Tibial nerve (tissue), 4 donors: Measurements from ENCODE around the gene HAUS8. TPM values are rescaled to one million over a fixed set of nuclear protein-coding genes. Genes with fewer than 3 reads are reported as not detected.

ENCODE experiments used
- DNase-seq, 2 donors: peaks; one replicate each; pipeline ENCODE4 v3.0.0-alpha.2; 2019; ENCODE audit warnings: low spot score in 2 of 2
- H3K27ac ChIP-seq, 4 donors: fragments of 200-600 bp; sonication (generic) in 3 of 4; one replicate each; pipeline ENCODE4 v1.5.1; 2017 to 2019; ENCODE audit warnings: mild to moderate bottlenecking in 1 of 4
- H3K27me3 ChIP-seq, 2 donors: fragments of 200-600 bp; sonication (generic) in 1 of 2; one replicate each; pipeline versions ENCODE4 v1.5.1 to v1.6.0; 2017 to 2019
- H3K36me3 ChIP-seq, 3 donors: fragments of 200-600 bp; sonication (generic); one replicate each; pipeline ENCODE4 v1.5.1; 2018 to 2019
- H3K4me1 ChIP-seq, 4 donors: fragments of 200-600 bp; sonication (generic) in 3 of 4; one replicate each; pipeline ENCODE4 v1.5.1; 2017 to 2019
- H3K4me3 ChIP-seq, 4 donors: fragments of 200-600 bp; sonication (generic) in 3 of 4; one replicate each; pipeline ENCODE4 v1.5.1; 2017 to 2019; ENCODE audit warnings: mild to moderate bottlenecking in 1 of 4, moderate library complexity in 1 of 4
- H3K9me3 ChIP-seq, 4 donors: fragments of 200-600 bp; sonication (generic) in 3 of 4; one replicate each; pipeline ENCODE4 v1.5.1; 2017 to 2019
- EP300 ChIP-seq, 2 donors: sonication (generic); formaldehyde crosslinking; IDR thresholded peaks; one replicate each; pipeline ENCODE4 v1.6.1; 2017; ENCODE audit warnings: antibody characterized with exemption in 2 of 2, mild to moderate bottlenecking in 1 of 2
- POLR2A ChIP-seq, 2 donors: fragments of 450-650 bp; IDR thresholded peaks; one replicate each; pipeline ENCODE4 v1.6.1; 2017; ENCODE audit warnings: antibody characterized with exemption in 2 of 2, mild to moderate bottlenecking in 2 of 2, moderate library complexity in 2 of 2
- WGBS, 2 donors: methylation state at CpG; one replicate each; pipeline ENCODE4 v1.1.5; 2018; 5-methylcytosine and 5-hydroxymethylcytosine counted together
- total RNA-seq, 4 donors: library from RNA; depleted of rRNA; stranded (reverse); fragments of >200 nt; gene quantifications; one replicate each; pipeline ENCODE4 v1.1.0, GENCODE V29; 2016
- TF ChIP-seq, protein P1 (sequence below), 5 experiments: fragments of 200-600 bp in 3 of 5; fragments of 450-650 bp in 2 of 5; sonication (generic) in 3 of 5; IDR thresholded peaks; one replicate each; pipeline ENCODE4 v1.5.1; 2016 to 2019; ENCODE audit warnings: antibody characterized with exemption in 5 of 5, mild to moderate bottlenecking in 3 of 5, moderate library complexity in 2 of 5

Gene HAUS8
- total RNA-seq, 4 donors from 2014 or later = 2.6 to 11.6 (median 4.3) TPM

DNA sequence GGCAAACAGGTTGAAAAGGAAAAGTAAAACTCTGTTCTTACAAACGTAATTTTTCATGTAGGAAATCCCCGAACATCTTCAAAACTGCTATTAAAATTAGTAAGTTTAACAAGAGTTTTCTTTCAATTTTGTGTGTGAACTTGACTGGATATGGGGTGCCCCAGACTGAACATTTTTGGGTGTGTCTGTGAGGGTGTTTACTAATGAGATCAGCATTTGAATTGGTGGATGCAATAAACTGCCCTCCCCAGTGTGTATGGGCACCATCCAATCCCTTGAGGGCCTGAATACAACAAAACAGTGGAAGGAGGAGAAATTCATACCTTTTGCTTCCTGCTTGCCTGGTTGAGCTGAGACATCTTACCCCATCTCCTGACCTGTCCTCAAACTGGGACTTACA lies 11.8 kb downstream of the HAUS8 start:
- Histone ChIP-seq H3K4me3 (no peak overlapping the region), H3K9me3 (peaks cover 0 to 21% (median 2%) of the 10 kb centered on the region in 4 donors), H3K4me1 (peaks cover 0 to 7% (median 0%) of the 10 kb centered on the region in 4 donors), H3K27ac (no peak overlapping the region), H3K36me3 (peaks cover 0 to 39% (median 8%) of the 10 kb centered on the region in 3 donors), H3K27me3 (no peaks in the 10 kb centered on the region)
- WGBS, 2 donors = 86 to 87% methylated on average over 2 of the region's 2 CpGs
- TF ChIP-seq, protein P1, sequence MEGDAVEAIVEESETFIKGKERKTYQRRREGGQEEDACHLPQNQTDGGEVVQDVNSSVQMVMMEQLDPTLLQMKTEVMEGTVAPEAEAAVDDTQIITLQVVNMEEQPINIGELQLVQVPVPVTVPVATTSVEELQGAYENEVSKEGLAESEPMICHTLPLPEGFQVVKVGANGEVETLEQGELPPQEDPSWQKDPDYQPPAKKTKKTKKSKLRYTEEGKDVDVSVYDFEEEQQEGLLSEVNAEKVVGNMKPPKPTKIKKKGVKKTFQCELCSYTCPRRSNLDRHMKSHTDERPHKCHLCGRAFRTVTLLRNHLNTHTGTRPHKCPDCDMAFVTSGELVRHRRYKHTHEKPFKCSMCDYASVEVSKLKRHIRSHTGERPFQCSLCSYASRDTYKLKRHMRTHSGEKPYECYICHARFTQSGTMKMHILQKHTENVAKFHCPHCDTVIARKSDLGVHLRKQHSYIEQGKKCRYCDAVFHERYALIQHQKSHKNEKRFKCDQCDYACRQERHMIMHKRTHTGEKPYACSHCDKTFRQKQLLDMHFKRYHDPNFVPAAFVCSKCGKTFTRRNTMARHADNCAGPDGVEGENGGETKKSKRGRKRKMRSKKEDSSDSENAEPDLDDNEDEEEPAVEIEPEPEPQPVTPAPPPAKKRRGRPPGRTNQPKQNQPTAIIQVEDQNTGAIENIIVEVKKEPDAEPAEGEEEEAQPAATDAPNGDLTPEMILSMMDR (IDR thresholded peaks at IDR 0.05) = no peak
- no peak for TF ChIP-seq POLR2A (IDR thresholded peaks at IDR 0.05)
- no peak for TF ChIP-seq EP300 (IDR thresholded peaks at IDR 0.05)
- DNase-seq = no peak

DNA sequence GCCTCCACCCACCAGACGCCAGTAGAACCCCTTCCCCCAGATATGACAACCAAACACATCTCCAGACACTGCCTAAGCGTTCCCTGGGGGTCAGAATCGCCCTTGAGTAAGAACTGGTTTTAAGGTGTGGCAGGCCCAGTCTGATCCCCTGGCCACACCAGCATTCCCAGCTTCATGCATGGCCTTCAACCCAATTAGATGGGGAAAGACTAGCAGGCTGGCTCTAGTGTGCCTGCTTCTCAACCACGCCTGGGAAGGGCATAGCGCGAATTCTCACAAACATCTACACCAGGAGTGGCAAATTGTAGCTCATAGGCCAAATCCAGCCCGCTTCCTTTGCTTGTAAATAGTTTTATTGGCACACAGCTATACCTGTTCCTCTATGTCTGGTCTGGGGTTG lies 13.6 kb downstream of the HAUS8 start:
- no peak for DNase-seq
- TF ChIP-seq POLR2A (IDR thresholded peaks at IDR 0.05) (no peak), EP300 (IDR thresholded peaks at IDR 0.05) (no peak)
- TF ChIP-seq, protein P1 (IDR thresholded peaks at IDR 0.05) = no peak

DNA sequence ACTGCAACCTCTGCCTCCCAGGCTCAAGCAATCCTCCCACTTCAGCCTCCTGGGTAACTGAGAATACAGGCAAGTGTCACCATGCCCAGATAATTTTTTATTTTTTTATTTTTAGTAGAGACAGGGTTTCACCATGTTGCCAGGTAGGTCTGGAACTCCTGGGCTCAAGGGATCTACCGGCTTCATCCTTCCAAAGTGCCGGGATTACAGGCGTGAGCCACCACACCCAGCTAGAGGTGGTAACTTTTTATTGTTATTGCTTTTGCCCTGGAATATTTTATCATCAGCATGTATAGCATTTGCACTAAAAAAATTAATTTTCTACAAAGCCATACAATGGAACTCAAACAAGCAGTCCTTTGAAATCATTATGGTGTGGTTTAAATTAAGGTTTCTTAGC lies 14.0 kb downstream of the HAUS8 start:
- Histone ChIP-seq H3K27ac (no peak overlapping the region), H3K9me3 (peaks cover 0 to 33% (median 2%) of the 10 kb centered on the region in 4 donors), H3K36me3 (peaks cover 0 to 57% (median 15%) of the 10 kb centered on the region in 3 donors), H3K27me3 (no peaks in the 10 kb centered on the region), H3K4me1 (no peaks in the 10 kb centered on the region), H3K4me3 (no peak overlapping the region)
- 95 to 96% methylated on average over 3 of the region's 3 CpGs for WGBS, 2 donors
- DNase-seq = no peak
- TF ChIP-seq, protein P1 (IDR thresholded peaks at IDR 0.05) = no peak
- TF ChIP-seq POLR2A (IDR thresholded peaks at IDR 0.05) (no peak), EP300 (IDR thresholded peaks at IDR 0.05) (no peak)

More for the DNA sequence above, 13.6 kb downstream of the HAUS8 start:
- no peak overlapping the region for H3K4me3 ChIP-seq
- no peaks in the 10 kb centered on the region for H3K4me1 ChIP-seq
- H3K36me3 ChIP-seq = peaks cover 0 to 54% (median 15%) of the 10 kb centered on the region in 3 donors
- 89 to 98% methylated on average over 7 of the region's 7 CpGs for WGBS, 2 donors
- no peaks in the 10 kb centered on the region for H3K27me3 ChIP-seq
- H3K27ac ChIP-seq = no peak overlapping the region
- H3K9me3 ChIP-seq = peaks cover 0 to 33% (median 2%) of the 10 kb centered on the region in 4 donors

DNA sequence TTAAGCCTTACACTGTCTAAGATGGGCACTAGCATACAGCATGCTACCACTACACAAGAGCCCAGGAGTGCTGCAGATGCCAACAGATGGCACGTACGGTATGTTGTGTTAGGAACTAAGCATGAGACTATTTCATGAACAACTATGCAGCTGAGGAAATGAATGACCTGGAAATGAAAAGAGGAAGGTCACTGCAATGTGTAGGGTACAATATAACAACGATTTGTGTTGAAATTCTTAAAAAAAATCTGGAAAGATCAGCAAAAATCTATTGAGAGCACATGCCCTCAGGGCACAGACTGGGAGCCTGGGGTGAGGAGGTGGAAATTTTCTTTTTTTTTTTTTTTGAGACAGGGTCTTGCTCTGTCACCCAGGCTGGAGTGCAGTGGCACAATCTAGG lies 14.4 kb downstream of the HAUS8 start:
- TF ChIP-seq POLR2A (IDR thresholded peaks at IDR 0.05) = no peak
- TF ChIP-seq, protein P1 (IDR thresholded peaks at IDR 0.05) = no peak
- no peak for TF ChIP-seq EP300 (IDR thresholded peaks at IDR 0.05)
- WGBS, 2 donors = 78 to 81% methylated on average over 3 of the region's 3 CpGs
- Histone ChIP-seq H3K36me3 (peaks cover 0 to 61% (median 15%) of the 10 kb centered on the region in 3 donors), H3K9me3 (peaks cover 0 to 33% (median 2%) of the 10 kb centered on the region in 4 donors), H3K27me3 (no peaks in the 10 kb centered on the region), H3K27ac (no peak overlapping the region), H3K4me1 (no peaks in the 10 kb centered on the region), H3K4me3 (no peak overlapping the region)
- no peak for DNase-seq

DNA sequence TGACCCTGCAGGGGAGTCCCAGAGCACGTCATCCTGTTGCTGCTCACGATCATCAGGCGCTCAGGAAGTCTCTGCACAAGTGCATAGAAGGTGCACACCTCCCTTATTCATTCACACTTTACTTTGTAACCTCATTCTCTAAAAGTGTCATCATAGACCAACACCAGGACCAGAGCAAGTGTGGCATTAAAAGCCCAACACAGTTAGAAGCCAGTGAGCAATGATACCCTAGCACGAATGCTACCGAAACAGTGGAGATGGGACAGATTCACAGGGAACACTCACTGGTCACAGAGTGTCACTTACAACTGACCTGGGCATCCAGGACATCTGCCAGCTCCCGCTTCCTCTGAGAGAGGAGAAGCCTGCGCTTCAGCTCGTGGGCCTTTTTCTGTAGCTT lies 17.0 kb downstream of the HAUS8 start:
- TF ChIP-seq, protein P1 (IDR thresholded peaks at IDR 0.05) = no peak
- no peak for TF ChIP-seq POLR2A (IDR thresholded peaks at IDR 0.05)
- TF ChIP-seq EP300 (IDR thresholded peaks at IDR 0.05) = no peak
- no peak for DNase-seq
- no peak overlapping the region for H3K4me3 ChIP-seq
- peaks cover 0 to 72% (median 15%) of the 10 kb centered on the region in 3 donors for H3K36me3 ChIP-seq
- H3K27me3 ChIP-seq = no peaks in the 10 kb centered on the region
- WGBS, 2 donors = 97 to 99% methylated on average over 8 of the region's 8 CpGs
- no peaks in the 10 kb centered on the region for H3K4me1 ChIP-seq
- H3K27ac ChIP-seq = no peak overlapping the region
- peaks cover 0 to 27% (median 2%) of the 10 kb centered on the region in 4 donors for H3K9me3 ChIP-seq
